OCI-M2 (cell line): Measurements from ENCODE around the gene STK33.

Experiments
- DNase-seq: peaks from one replicate; lab custom pipeline; 2025; ENCODE audit not compliant: unreplicated experiment; lab: John Stamatoyannopoulos, UW

STK33 gene

DNA sequence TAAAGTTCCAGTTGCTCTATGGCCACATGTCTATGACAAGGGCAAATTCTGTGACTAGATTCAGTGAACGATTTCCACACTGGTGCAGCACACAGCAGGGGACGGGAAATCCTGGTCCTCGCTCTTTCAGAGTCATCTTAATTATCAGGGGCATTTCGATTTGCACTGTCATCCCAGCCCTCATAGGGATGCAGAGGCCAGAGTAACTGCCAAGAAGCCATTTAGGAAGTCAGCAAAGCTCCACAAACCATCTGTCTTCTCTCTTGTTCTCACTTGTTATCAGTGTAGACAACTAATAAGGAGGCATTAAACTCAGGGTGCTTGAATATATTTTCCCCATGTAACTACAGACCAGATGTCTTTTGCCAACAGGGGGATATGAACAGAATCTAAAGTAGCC, 151.7 kb downstream of the STK33 start:
- DNase-seq = no peak

DNA sequence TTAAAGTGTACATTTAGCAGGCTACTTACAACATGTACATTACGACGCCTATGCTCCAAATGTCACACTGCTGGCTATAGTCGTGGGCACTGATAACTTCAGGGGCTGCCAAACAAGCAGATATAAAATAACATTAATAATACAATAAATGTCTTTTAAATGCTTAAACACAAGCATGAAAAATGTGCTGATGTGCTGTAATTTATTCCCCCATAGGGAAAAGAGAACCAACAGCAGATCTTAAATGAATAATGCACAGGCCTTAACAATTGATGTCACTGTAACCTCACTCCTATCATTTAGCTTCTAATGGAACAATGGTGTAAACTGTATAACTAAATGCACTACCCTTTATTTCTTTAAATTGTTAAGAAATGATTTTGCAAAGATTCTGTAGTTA, 153.4 kb downstream of the STK33 start:
- no peak for DNase-seq

DNA sequence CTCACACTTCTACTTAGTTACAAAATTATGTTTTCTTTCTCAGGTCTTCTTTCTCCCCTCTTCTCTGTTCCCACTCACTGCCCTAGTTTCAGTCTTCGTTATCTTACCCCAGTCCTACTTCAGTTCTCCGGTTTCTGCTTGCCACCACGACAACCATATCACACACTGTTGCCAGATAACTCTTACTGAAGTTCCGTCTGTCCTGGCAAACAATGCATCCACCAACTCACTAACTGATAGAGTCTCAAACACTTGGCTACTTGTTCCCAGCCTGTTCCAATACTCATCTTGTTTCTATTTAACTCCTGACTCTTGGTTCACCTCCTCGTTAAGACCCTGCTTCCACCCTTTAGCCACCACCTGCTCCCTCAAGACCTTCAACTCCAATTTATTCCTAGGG, 164.5 kb downstream of the STK33 start:
- no peak for DNase-seq

DNA sequence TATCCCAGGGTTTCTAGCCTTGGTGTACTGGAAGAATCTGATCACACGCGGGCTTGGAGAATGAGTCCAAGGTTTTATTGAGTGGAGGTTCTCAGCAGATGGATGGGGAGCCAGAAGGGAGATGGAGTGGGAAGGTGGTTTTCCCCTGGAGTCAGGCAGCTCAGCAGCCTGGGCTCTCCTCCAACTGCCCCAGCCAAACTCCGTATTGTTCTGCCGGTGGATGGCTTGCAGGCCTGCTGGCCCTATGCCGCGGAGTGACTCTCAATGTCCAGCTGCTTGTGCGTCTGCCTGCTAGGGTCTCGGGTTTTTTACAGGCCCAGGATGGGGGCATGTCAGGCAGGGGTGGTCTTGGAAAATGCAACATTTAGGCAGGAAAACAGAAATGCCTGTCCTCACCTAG, 168.0 kb downstream of the STK33 start:
- no peak for DNase-seq

DNA sequence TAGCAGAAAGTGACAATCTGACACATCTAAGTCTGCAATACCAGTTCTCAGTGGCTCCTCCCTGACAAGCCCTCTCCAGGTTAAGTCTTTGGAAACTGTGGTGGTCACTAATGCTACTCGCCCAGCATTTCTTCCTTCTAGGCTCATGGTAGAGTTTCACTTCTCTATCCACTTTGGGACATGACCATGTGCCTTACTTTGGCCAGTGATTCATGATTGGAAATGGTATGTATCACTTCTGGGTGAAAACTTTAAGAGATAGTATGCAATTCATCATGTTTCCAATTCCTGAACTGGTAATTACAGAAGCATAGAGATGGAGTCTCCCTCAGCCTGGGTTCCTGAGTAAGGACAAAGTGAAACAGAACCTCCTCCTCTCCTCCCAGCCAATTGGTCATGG, 178.8 kb downstream of the STK33 start:
- no peak for DNase-seq

DNA sequence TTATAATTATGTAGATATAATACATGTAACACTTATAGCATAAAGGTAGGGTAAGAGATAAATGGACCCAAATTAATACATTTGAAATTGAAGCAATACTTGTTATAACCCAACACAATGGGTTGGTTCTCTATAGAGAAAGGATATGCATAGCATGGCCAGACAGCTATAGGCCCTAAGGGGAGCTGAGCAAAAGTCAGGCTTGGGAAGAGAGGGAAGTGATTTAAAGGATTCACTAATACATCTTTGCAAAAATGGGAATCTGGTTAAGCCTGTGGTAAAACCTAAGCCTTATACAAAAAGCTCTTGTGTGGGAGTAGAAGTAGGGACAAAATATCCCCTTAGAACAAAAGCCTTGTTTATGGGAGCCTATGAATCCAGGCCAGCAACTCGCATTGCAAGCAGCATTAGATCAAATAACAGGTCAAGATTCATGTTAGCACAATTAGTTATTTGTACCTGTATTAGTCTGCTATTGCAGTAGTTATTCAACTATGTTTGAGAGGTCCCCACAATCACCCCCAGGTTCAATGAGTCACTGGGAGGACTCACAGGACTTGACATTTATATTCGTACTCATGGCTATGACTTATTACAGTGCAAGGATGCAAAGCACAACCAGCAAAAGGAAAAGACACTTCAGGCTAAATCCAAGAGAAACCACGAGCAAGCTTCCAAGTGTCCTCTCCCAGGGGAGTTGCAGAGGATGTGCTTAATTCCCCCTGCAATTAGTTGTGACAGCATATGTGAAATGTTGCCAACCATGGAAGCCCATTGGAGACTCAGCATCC, 185.7 kb downstream of the STK33 start:
- DNase-seq = no peak

DNA sequence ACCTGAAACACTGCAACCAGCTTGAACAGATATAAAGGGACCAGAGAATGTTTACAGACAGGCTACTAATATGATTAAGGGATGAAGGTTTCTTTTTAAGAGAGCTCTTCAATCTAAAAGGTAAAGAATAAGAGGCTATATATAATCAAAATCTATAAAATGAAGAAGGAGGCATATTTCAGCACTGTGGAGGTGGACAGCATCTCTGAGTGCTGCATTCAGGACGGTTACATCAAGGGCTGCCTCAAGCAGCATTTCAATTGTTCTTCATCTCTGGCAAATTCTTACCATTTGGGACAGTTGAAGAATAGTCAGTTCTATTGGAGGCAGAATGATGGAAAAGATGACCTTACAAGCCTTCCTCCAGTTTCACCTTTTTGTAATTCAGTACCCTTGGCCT, 190.7 kb downstream of the STK33 start:
- no peak for DNase-seq

DNA sequence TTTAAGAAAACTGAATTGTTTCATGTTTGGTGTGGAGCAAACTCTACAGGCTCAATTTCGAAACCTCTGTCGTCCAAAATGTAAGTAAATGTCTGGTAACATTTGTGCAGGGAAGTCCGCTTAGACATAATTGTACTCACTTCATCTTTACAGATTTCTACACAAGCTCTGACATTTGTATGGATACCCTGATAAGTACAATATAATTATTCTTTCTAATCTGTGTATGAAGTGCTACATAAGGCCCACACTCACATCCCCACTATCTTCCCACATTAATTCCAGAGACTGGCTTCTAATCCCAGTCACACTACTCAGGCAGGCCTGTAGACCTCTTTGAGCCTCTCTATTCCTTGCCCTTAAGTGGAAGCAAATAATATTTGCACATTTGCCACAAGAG, 201.1 kb downstream of the STK33 start:
- no peak for DNase-seq

DNA sequence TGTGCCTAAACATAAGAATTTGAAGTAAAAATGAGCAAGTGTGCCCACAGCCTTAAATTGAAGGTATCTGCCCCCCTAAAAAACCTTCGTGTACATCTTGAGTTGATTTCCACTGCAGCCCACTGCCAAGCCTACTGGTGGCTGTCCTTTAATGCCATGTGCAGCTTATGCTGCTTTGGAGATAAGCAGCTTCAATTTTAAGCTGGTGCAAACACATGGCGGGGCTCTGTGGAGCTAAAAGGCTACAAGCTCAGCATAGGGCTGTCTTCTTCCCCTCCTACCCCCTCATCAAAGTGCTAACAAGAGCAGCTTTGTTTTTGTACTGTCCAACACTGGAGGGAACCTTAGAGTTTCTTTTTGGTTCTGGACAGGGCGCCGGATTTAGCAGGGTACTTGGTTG, 201.9 kb downstream of the STK33 start:
- DNase-seq = no peak

DNA sequence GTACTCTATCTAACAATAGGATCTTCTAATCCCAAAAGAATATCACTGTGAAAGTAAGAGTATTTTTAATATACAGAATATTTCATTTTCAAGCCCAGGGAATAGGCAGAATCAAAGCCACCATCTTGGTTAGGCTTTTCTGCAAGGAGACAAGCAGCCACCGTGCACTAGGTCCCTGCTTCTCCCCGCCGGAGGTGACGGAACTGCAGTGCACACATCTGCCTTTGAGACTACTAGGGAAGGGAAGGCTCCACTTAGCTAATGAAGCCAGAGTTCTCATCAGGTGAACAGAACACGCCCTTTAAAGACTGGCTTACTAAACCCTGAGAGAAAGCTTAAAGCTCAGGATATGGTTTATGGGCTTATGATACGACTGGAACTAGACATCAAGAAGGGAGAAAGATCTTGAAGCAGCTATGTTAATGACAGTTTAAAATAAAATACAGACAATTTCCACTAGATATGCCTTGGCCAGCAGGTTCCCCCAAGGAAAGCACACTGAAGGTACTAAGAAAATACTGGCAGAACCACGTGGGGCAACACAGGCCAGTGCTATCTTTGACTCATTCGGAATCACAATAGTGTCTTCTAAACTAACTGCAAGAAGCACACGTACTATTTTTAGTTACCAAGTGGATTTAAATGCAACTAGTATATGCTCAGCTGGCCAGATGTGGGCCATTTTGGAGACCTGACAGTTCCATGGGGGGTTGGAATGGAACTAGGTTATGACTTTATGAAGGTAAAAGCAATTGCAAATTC, 203.0 kb downstream of the STK33 start:
- no peak for DNase-seq

DNA sequence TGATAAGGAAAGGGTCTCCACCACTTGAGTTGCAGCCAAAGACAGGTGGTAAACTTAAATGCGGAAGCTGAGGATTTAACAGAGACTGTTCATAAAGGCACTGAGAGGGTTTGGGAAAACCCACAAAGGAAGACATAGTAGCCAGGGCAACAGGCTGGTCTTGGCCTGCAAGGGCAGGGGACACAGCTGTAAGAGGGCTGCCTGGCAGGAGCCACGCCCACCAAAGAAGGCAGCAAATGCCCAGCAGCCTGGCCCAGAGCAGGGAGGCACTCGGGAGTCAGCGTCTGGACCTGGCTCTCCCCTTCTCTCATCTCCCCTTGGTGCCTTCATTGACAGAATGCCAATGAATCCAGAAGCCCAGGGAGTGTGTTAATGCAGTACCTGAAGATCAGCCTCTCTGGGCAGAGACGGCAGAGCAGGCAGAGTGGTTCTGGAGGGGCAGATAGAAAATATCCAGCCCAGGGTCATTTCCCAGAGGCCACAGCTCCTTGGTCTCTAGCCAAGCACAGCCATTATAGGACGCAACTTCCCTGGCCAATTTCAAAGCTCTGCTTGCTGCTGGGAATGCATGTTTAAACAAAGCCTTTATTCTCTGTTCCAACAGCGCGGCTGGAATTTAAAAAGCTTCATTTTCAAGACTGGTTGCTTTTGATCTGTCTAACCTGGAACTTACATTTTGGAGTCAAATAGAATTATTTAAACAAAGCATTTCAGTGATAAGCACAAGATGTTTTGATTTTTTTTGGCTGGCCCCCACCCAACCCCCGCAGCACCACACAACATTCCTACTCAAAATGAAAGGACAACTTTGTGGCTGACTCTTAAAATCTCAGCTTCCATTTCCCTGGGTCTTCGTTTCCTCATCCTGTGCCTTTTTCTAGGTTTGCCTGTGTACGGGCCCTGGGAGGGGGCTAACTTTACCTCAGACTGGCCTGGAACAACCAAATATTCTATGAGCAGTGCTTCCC, 204.7 kb downstream of the STK33 start:
- DNase-seq = no peak

DNA sequence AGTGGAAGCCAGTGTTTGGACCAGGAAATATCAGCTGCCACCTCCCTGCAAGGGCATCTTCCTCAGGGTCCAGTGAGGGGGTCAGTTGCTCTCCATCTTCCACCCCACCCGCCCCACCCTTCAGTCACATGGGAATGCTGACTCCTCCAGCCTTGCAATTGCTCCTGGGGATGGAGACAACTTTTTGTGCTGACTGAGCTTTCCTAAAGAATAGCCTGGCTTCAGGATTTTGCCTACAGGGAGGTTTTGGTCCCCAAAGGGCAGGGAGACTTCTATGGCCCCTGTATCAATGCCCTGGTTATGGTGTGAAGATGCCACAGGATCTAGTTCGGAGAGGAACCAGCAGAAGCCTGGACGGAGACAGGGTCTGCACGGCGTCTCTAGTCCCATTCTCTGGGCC, 206.3 kb downstream of the STK33 start:
- DNase-seq = no peak

DNA sequence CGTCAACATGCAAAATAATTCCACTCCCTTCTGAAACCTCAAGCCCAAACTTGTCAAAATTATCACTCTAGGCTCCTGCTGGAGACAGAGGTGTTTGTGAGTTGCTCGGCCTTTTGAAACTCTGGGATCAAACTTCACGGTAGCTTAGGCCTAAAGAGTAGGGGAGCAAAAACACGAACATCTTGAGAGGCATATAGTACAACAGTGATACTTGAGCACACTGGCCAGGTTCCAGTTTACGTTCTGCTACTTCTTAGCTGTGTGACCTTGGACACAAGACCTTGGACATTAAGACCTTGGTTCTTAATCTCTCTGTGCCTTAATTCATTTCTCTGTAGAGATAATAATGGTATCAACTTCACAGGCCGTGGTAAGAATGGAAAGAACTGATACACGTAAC, 206.9 kb downstream of the STK33 start:
- DNase-seq = no peak

DNA sequence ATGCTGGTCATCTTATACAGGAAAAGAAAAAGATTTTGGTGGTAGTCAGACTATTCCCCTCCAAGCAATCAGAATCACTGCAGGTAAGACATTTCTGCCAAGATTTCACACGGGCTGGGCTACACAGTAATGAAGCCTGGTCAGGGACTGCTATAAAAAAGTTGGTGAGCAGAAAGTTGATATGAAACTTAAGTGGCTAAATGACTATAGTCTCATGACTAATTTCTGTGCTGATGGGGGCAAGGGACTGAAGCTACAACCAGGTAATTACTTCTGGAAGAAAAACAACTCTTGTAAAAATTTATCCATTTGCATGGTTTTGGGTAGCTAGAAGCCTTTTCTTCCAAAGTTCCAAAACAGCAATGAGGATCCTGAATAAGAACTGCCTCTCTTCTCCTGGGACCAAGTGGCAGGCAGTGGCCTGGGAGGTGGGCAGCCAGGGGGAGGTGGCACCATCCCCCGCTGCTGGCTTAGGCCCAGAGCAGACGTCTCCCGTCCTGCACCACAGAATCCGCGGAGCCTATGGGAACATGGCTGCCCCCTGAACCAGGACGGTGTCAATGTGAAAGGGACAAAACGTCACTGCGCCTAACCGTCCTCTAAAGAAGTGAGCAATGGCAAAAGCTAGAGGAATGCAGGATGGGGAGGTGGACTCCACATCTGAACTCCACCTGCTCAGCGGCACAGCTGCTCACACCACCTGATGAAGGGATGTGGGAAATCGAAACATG, 207.7 kb downstream of the STK33 start:
- DNase-seq = no peak

DNA sequence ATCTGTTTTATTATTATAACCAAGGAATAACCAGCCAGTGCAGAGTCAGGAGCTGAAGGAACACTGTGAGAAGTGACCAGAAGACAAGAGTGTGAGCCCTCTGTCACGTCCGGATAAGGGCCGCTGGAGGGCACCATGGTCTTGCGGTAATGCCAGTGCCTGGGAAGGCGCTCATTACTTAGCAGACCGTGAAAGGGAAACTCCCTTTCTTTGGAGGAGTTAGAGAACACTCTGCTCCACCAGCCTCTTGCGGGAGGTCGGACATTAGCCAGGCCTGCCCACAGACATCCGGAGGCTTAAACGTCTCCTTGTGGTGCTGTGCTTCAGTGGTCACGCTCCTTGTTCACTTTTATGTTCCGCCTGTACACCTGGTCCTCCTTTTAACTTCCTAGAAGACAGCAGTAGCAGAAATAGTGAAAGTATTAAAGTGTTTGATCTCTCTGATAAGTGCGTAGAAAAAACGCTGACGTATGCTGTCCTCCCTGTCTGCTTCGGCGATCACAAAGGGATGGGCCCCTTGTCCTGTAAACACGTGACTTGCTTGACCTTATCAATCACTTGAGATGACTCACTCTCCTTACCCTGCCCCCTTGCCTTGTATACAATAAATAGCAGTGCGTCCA, 209.7 kb downstream of the STK33 start:
- DNase-seq = no peak

DNA sequence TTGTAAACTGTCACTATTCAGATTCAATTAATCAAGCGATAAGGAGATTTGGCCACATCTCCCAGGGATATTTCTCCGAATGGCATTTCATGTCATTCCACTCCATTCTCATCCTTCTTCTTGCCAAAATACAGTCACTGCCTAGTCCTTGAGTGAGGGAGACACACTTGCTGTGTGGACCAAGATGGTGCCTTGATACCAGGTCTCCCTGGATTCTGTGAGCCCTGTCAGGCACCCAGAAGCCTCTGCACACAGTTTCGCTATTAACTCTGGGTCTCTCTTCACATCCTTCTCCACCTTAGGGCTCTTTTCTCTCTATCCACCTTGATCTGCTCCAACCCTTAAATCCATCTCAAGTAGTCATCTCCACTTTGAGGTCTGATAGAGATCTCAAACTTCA, 210.4 kb downstream of the STK33 start:
- DNase-seq = no peak

DNA sequence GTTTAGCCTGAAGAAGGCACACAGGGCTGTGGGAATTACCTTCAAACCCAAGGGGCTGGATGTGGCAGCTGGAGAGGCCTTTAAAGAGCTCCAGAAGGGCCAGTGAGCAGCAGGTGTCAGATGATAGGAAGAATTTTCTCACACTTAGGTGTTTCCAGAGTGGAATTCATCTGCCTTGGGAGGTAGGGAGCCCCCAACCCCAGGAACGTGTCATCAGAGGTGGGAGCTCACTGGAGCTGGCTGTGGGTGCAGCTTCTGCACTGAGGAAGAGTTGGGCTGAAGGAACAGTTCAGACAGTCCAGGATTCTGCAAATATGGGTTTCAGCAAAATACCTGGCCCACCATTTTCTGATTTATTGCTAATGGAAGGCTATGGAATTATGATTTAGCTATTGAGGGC, 210.8 kb downstream of the STK33 start:
- DNase-seq = no peak

DNA sequence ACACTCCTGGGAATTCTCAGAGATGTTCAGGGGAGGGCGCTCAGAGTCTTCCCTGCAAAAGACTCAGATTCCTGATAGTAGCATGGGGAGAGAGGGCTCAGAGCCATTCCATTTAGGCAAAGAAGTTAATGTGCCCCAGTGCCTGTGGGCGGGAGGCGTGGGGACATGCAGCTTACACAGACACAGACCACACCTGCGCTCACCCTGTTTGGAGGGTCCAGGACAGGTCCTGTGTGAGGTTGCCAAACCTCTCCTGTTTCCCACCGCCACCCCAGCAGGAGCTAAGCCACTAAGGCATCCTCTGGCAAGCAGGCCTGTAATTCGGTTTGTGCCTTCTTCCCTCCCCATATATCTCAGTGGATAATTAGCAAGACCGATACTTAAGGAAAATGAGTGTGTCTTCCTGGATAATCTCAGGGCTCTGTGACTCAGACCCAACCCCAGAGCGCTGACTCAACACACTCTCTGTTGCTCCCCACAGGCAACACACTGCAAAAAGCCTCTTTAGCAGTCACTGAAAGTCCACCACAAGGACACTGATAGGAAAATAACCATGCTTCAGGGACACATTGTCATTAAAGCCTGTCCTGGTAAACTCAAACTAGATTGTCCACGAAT, 211.5 kb downstream of the STK33 start:
- DNase-seq = no peak

DNA sequence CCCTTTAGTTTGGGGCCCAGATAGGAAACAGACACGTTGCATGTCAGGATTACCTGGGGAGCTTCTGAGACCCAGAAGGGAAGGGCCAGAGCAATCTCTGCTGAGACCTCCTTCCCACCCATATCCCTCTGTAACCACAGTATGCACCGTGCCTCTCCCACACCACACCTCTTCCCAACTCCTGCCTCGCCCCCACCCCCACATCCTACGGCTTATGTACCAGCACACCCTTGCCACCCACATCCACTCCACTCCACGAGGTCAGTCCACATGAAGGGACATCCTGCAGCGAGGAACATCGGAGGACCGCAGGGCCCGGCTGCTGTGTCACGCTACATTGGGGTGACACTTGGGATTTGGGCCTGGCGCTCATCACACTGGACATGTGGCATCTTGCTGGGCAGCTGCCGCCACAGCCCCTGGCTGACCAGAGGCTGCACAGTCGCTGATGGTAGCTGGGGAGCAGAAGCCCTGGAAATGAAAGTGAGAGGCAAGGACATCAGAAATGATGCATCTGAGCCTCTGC, 212.1 kb downstream of the STK33 start:
- DNase-seq = no peak

DNA sequence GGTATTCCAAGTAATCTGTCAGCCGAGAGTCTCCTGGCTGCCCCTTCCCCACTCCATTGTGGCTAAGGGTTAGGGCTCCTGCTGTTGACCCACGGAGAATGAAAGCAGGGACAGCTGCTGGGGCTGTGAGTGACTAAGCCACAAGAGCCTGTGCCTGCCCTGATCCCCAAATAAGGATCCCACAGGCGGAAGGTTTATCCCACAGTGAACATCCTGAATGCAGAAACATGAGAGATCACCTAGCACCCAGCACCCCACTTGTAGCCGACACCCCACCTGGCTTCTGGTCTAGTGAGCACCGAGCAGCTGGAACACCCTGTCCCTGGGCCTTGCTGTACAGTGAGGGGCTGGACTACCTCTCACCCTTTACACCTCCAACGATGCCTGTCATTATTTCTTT, 212.7 kb downstream of the STK33 start:
- no peak for DNase-seq
